AG09319 (cell line): ENCODE results near the gene GCKR.
"Not testable (repeated sequence)": the region's sequence is repeated elsewhere in the genome, so short reads cannot be mapped to it uniquely, and the experiment has no call there.

Source experiments
- DNase-seq: peaks from one replicate; pipeline ENCODE4 v3.0.0-alpha.2; 2010; ENCODE audit warnings: low read depth; ENCODE audit errors: extremely low read depth
- TF ChIP-seq, protein P1 (sequence below): IDR thresholded peaks from 2 replicates; pipeline ENCODE4 v1.5.1; 2011; ENCODE audit warnings: low read depth, mild to moderate bottlenecking, inconsistent platforms, low read length, moderate library complexity

Gene GCKR

DNA sequence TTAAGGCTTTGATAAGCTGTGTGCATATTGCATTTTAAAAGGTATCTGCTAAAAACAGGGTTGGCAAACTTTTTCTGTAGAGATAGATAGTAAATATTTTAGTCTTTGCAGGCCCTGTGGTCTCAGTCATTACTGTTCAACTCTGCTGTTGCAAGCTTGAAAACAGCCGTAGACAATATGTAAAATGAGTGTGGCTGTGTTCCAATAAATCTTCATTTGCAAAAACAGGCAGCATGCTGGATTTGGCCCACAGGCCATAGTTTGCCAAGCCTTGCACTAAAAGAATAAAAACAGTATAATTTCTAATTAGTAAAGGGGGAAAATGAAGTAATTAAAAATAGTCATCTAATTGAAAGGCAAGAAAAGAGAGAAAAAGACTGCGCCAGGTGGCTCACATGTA is 35.3 kb downstream of the GCKR start:
- TF ChIP-seq, protein P1, sequence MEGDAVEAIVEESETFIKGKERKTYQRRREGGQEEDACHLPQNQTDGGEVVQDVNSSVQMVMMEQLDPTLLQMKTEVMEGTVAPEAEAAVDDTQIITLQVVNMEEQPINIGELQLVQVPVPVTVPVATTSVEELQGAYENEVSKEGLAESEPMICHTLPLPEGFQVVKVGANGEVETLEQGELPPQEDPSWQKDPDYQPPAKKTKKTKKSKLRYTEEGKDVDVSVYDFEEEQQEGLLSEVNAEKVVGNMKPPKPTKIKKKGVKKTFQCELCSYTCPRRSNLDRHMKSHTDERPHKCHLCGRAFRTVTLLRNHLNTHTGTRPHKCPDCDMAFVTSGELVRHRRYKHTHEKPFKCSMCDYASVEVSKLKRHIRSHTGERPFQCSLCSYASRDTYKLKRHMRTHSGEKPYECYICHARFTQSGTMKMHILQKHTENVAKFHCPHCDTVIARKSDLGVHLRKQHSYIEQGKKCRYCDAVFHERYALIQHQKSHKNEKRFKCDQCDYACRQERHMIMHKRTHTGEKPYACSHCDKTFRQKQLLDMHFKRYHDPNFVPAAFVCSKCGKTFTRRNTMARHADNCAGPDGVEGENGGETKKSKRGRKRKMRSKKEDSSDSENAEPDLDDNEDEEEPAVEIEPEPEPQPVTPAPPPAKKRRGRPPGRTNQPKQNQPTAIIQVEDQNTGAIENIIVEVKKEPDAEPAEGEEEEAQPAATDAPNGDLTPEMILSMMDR, result no peak
- no peak for DNase-seq

DNA sequence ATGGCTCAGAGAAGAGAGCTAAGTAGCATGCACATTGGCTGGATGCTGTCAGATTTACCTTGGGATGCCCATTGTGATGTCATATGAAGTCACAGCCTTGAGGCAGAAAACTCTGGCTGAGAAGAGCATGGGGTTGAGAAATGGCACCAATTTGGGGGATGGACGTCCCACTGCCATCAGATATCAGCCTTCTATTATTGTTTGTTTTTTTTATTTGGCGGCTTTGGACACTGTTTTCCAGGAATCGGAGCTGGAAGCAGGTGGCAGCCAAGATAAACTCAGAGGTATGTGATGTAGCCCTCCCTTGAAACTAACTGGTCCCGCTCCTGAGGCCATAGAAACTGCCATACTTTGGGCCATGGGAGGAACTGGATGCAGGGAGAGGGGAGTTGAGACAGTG is 40.6 kb downstream of the GCKR start:
- TF ChIP-seq, protein P1, result no peak
- DNase-seq, result no peak

DNA sequence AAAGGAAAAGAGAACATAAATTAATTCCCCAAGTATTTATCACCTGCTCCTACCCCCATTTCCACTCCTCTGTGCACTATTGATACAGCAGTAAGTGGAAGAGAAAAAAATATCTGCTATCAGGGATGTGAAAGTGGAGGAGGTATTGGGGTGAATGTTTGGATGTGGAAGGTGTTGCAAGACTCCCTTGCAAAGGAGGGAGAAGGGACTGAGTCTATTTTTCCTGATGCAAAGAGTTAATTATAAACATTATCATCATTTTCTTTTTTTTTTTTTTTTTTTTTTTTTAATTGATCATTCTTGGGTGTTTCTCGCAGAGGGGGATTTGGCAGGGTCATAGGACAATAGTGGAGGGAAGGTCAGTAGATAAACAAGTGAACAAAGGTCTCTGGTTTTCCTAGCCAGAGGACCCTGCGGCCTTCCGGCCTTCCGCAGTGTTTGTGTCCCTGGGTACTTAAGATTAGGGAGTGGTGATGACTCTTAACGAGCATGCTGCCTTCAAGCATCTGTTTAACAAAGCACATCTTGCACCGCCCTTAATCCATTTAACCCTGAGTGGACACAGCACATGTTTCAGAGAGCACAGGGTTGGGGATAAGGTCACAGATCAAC is 42.3 kb downstream of the GCKR start:
- not testable (repeated sequence) for DNase-seq

DNA sequence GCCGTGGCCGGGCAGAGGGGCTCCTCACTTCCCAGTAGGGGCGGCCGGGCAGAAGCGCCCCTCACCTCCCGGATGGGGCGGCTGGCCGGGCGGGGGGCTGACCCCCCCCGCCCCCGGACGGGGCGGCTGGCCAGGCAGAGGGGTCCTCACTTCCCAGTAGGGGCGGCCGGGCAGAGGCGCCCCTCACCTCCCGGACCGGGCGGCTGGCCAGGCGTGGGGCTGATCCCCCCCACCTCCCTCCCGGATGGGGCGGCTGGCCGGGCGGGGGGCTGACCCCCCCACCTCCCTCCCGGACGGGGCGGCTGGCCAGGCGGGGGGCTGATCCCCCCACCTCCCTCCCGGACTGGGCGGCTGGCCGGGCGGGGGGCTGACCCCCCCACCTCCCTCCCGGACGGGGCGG is 43.0 kb downstream of the GCKR start:
- not testable (repeated sequence) for DNase-seq

DNA sequence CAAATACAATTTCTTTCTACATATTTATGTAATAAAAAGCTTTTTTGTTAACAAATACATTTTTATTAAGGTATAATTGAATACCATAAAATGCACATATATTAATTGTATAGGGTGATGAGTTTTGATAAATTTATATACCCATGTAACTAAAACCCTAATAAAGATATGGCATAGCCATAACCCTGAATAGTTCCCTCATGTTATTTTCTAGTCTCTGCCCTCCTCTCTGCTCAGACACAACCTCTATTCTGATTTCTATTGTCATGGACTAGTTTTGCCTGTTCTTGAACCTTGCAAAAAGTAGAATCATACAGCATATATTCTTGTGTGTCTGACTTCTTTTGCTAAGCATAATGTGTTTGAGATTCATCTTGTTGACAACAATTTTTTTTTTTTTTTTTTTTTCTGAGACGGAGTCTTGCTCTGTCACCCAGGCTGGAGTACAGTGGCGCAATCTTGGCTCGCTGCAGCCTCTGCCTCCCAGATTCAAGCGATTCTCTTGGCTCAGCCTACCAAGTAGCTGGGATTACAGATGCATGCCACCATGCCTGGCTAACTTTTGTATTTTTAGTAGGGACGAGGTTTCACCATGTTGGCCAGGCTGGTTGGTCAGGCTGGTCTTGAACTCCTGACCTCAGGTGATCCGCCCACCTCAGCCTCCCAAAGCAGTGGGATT is 47.6 kb downstream of the GCKR start:
- TF ChIP-seq, protein P1, result no peak
- no peak for DNase-seq

DNA sequence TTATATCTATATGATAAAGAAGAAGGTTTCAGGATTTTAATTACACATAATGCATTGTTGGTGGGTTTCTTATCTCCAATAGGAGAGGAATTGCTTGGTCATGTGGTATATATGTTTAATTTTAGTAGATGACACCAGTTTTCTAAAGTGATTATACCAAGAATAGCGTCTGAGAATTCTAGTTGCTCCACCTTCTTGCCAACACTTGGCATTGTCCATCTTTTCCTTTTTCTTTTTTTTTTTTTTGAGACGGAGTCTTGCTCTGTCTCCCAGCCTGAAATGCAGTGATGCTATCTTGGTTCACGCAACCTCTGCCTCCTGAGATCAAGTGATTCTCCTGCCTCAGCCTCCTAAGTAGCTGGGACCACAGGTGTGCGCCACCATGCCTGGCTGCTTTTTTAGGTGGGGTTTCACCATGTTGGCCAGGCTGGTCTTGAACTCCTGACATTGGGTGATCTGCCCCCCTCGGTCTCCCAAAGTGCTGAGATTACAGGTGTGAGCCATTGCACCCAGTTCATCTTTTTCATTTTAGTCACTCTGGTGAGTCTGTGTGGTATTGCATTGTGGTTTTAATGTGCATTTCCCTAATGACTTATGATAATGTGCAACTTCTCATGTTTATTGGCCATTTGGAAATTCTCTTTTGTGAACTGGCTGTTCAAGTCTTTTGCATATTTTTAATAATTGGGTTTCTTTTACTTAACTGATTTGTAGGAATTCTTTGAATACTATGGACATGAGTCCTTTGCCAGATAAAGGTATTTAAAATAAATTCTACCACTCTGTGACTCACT is 48.9 kb downstream of the GCKR start:
- no peak for DNase-seq
- TF ChIP-seq, protein P1, result no peak

DNA sequence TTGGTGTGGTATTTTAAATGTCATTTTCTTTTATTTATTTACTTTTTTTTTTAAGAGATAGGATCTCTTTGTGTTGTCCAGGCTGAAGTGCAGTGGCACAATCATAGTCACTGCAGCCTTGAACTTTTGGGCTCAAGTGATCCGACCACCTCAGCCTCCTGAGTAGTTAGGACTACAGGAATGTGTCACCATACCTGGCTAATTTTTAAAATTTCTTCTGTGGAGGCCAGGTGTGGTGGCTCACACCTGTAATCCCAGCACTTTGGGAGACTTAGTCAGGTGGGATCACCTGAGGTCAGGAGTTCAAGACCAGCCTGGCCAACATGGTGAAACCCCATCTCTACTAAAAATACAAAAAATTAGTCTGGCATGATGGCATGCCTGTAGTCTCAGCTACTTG is 52.7 kb downstream of the GCKR start:
- DNase-seq, result no peak
- TF ChIP-seq, protein P1, result no peak

DNA sequence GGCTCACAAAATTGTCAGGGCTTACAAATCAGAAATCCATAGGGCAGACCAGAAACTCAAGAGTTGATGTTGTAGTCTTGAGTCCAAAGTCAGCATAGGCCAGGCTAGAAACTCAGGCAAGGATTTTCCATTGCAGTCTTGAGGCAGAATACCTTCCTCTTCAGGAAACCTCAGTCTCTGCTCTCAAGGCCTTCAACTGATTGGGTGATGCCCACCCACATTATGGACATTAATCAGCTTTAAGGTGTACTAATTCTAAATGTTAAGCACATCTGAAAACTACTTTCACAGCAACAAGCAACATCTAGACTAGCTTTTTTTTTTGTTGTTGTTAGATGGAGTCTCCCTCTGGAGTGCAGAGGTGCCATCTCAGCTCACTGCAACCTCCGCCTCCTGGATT is 54.9 kb downstream of the GCKR start:
- no peak for DNase-seq
- TF ChIP-seq, protein P1, result no peak
